ENCODE results near the gene DST.

The DST gene

GRCh38 chr6:56642366-56643261 lies at the start of gene DST:
TSS of gene DST (minus strand) at chr6:56642889.
- DNase-seq: no peak

GRCh38 chr6:56691814-56692213 lies 49.1 kb upstream of the DST start:
- no peak for DNase-seq

GRCh38 chr6:56691286-56691595 lies 48.6 kb upstream of the DST start:
- DNase-seq: no peak

- DNase-seq: no peak
These were observed 48.0 kb upstream of the DST start for GRCh38 chr6:56690519-56691285.

- no peak for DNase-seq
These were observed 47.0 kb upstream of the DST start for GRCh38 chr6:56689663-56690062.

GRCh38 chr6:56689114-56689513 lies 46.4 kb upstream of the DST start:
- no peak for DNase-seq

GRCh38 chr6:56688521-56688920 lies 45.8 kb upstream of the DST start:
- no peak for DNase-seq

GRCh38 chr6:56687551-56687950 lies 44.9 kb upstream of the DST start:
- no peak for DNase-seq

- no peak for DNase-seq
These were observed 43.7 kb upstream of the DST start for GRCh38 chr6:56686429-56686828.

- no peak for DNase-seq
These were observed 43.3 kb upstream of the DST start for GRCh38 chr6:56685994-56686393.

GRCh38 chr6:56685102-56685733 lies 42.5 kb upstream of the DST start:
- no peak for DNase-seq

GRCh38 chr6:56684342-56685101 lies 41.8 kb upstream of the DST start:
- DNase-seq: no peak

- DNase-seq: no peak
These were observed 41.2 kb upstream of the DST start for GRCh38 chr6:56683882-56684281.

- no peak for DNase-seq
These were observed 39.9 kb upstream of the DST start for GRCh38 chr6:56682635-56683034.

GRCh38 chr6:56677559-56677958 lies 34.9 kb upstream of the DST start:
- DNase-seq: no peak

GRCh38 chr6:56671651-56672461 lies 29.2 kb upstream of the DST start:
- DNase-seq: no peak

- no peak for DNase-seq
These were observed 28.5 kb upstream of the DST start for GRCh38 chr6:56671160-56671559.

GRCh38 chr6:56669041-56669440 lies 26.4 kb upstream of the DST start:
- DNase-seq: no peak

- DNase-seq: no peak
These were observed 25.5 kb upstream of the DST start for GRCh38 chr6:56668158-56668557.

- DNase-seq: no peak
These were observed 24.6 kb upstream of the DST start for GRCh38 chr6:56667336-56667735.

GRCh38 chr6:56664029-56664428 lies 21.3 kb upstream of the DST start:
- DNase-seq: no peak

- DNase-seq: no peak
These were observed 20.7 kb upstream of the DST start for GRCh38 chr6:56663344-56663743.

All from DMS 273 treated with DMSO at 0.1 percent for 48 hours (cell line).